HS-27A (cell line): ENCODE measurements around the gene SLC16A3.

Experiments
- DNase-seq: peaks from one replicate; pipeline ENCODE4 v3.0.0-alpha.2; 2012; ENCODE audit warnings: low read depth, missing footprints

The SLC16A3 gene

DNA sequence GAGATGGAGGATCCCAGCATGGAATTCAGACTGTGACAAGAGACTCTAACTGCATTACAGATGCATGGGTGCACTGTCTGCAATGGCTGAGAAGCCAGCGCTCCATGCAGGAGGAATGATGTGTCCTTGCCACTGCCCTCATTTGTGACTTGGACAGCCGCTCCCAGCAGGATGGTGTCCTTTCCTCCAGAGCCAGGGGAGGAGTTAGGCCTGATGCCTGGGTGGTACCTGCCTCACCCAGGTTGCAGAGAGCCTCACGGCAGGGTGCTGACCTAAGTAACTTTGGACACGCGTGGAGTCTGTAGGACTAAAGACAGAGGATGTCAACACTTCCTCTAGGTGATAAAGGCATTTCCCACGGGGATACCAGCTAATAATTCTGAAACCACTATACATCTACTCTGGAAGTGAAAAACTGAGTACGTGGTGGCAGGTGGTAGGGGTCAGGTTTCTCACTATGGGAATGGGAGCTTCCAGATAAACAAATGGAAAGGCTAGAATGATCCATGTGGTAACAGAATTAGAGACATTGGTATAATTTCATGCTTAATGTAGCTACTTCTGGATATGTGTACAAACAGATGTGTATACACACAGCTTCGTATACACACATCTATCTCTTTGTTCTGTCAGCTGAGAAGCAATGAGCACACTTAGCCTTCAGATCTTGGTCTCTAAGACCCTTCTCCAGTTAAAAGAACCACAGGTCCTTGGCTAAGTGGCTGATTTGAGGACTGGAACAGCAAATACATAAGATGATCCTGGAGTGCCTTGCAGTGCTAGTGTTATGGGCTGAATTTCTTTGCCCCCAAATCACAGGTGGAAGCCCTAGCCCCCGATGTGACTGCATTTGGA, 58.4 kb downstream of the SLC16A3 start:
- no peak for DNase-seq

- DNase-seq, result no peak
These were observed 59.3 kb downstream of the SLC16A3 start for GRCh38 chr17:82287868-82288801.
